ENCODE measurements around the gene PCARE.
"Not testable (repeated sequence)": the region's sequence is repeated elsewhere in the genome, so short reads cannot be mapped to it uniquely, and the experiment has no call there.

The PCARE gene

DNA sequence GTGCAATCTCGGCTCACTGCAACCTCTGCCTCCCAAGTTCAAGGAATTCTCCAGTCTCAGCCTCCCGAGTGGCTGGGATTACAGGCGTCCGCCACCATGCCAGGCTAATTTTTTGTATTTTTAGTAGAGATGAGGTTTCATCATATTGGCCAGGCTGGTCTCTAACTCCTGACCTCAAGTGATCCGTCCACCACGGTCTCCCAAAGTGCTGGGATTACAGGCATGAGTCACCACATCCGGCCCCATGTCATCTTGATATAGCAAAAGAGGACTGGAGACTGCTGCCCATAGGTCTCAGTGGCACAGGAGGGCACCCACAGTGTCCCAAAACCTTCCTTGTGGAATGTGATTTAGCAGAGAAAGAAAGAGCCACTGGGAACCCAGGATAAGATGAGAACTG is 16.0 kb upstream of the PCARE start:
- not testable (repeated sequence) for H4K5ac ChIP-seq (ENCODE audit: low read length); H3K79me2 ChIP-seq (ENCODE audit: control insufficient read depth, insufficient read depth, low read length); H3K4me2 ChIP-seq (ENCODE audit: low read length); H3K18ac ChIP-seq (ENCODE audit: low read length); H3K79me1 ChIP-seq (ENCODE audit: low read length); H3K27me3 ChIP-seq (ENCODE audit: insufficient read depth, low read length, poor library complexity); H2BK15ac ChIP-seq (replicated peaks; ENCODE audit: low read depth); H2AK5ac ChIP-seq (ENCODE audit: low read length); H3K56ac ChIP-seq (ENCODE audit: low read length); H2BK120ac ChIP-seq (ENCODE audit: low read depth, low read length); H4K8ac ChIP-seq (ENCODE audit: low read depth, low read length); DNase-seq; H3K4me1 ChIP-seq (ENCODE audit: control insufficient read depth, low read depth, low read length); H3K27ac ChIP-seq (ENCODE audit: low read depth, low read length); H3K36me3 ChIP-seq (ENCODE audit: control insufficient read depth, insufficient read depth, low read length); H3K4me3 ChIP-seq (ENCODE audit: low read length); H3K4ac ChIP-seq (ENCODE audit: low read depth, low read length); H3K9ac ChIP-seq (ENCODE audit: low read length); H2BK5ac ChIP-seq (ENCODE audit: low read length); H3K23ac ChIP-seq (ENCODE audit: low read length)
- WGBS (ENCODE audit: extremely low coverage, insufficient coverage, low lambda C conversion rate) = no CpG with 5 or more reads among the region's 7 CpGs

DNA sequence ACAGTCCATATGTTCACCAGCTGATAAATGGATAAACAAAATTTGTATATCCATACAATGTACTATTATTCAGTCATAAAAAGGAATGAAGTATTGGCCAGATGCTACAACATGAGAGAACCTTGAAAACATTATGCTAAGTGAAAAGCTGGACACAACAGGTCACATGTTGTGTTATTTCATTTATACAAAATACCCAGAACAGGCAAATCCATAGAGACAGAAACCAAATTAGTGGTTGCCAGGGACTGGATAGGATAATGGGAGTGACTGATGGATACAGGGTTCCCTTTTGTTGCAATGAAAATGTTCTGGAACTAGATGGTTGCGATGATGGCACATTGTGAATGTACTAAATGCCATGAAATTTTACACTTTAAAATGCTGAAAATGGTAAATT is 10.2 kb upstream of the PCARE start:
- no peak for DNase-seq
- Histone ChIP-seq H3K27me3 (ENCODE audit: insufficient read depth, low read length, poor library complexity) (no peaks in the 10 kb centered on the region), H3K4me2 (ENCODE audit: low read length) (no peak overlapping the region), H3K79me1 (ENCODE audit: low read length) (no peaks in the 10 kb centered on the region), H2AK5ac (ENCODE audit: low read length) (no peak overlapping the region), H3K4ac (ENCODE audit: low read depth, low read length) (no peak overlapping the region), H3K9ac (ENCODE audit: low read length) (no peak overlapping the region), H3K56ac (ENCODE audit: low read length) (no peak overlapping the region), H3K36me3 (ENCODE audit: control insufficient read depth, insufficient read depth, low read length) (no peaks in the 10 kb centered on the region), H3K18ac (ENCODE audit: low read length) (no peak overlapping the region), H4K8ac (ENCODE audit: low read depth, low read length) (no peak overlapping the region), H3K4me1 (ENCODE audit: control insufficient read depth, low read depth, low read length) (no peaks in the 10 kb centered on the region), H2BK5ac (ENCODE audit: low read length) (no peak overlapping the region), H3K27ac (ENCODE audit: low read depth, low read length) (no peak overlapping the region), H3K79me2 (ENCODE audit: control insufficient read depth, insufficient read depth, low read length) (no peaks in the 10 kb centered on the region), H2BK120ac (ENCODE audit: low read depth, low read length) (no peak overlapping the region), H4K5ac (ENCODE audit: low read length) (no peak overlapping the region), H3K4me3 (ENCODE audit: low read length) (no peak overlapping the region), H3K23ac (ENCODE audit: low read length) (no peak overlapping the region), H2BK15ac (replicated peaks; ENCODE audit: low read depth) (no peak overlapping the region)
- WGBS (ENCODE audit: extremely low coverage, insufficient coverage, low lambda C conversion rate) = no CpG with 5 or more reads among the region's 1 CpG

DNA sequence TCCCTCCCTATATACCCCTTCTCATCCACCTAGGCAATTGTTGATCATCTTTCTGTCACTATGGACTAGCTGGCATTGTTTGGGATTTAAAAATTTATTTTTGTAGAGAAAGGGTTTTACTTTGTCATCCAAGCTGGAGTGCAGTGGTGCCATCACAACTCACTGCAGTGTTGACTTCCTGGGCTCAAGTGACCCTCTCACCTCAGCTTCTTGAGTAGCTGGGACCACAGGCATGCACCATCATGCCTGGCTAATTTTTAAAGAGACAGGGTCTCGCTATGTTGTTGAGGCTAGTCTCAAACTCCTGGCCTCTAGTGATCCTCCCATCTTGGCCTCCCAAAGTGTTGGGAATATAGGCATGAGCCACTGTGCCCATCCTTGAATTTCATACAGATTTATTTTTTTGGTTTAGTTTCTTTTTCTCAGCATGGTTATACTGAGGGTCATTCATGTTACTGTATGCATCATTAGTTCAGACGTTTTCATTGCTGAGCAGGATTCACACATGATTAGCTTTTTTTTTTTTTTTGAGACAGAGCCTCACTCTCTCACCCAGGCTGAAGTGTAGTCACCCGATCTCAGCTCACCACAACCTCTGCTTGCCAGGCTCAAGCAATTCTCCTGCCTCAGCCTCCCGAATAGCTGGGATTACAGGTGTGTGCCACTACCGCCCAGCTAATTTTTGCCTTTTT is 8.6 kb upstream of the PCARE start:
- Histone ChIP-seq H4K8ac (ENCODE audit: low read depth, low read length) (no peak overlapping the region), H3K79me1 (ENCODE audit: low read length) (no peaks in the 10 kb centered on the region), H2AK5ac (ENCODE audit: low read length) (no peak overlapping the region), H3K4me2 (ENCODE audit: low read length) (no peak overlapping the region), H3K36me3 (ENCODE audit: control insufficient read depth, insufficient read depth, low read length) (no peaks in the 10 kb centered on the region), H3K4ac (ENCODE audit: low read depth, low read length) (no peak overlapping the region), H2BK120ac (ENCODE audit: low read depth, low read length) (no peak overlapping the region), H3K56ac (ENCODE audit: low read length) (no peak overlapping the region), H3K79me2 (ENCODE audit: control insufficient read depth, insufficient read depth, low read length) (no peaks in the 10 kb centered on the region), H2BK5ac (ENCODE audit: low read length) (no peak overlapping the region), H3K4me3 (ENCODE audit: low read length) (no peak overlapping the region), H2BK15ac (replicated peaks; ENCODE audit: low read depth) (no peak overlapping the region), H3K4me1 (ENCODE audit: control insufficient read depth, low read depth, low read length) (no peaks in the 10 kb centered on the region), H3K18ac (ENCODE audit: low read length) (no peak overlapping the region), H3K23ac (ENCODE audit: low read length) (no peak overlapping the region), H3K27ac (ENCODE audit: low read depth, low read length) (no peak overlapping the region), H4K5ac (ENCODE audit: low read length) (no peak overlapping the region), H3K9ac (ENCODE audit: low read length) (no peak overlapping the region), H3K27me3 (ENCODE audit: insufficient read depth, low read length, poor library complexity) (no peaks in the 10 kb centered on the region)
- no peak for DNase-seq
- WGBS (ENCODE audit: extremely low coverage, insufficient coverage, low lambda C conversion rate) = no CpG with 5 or more reads among the region's 5 CpGs

DNA sequence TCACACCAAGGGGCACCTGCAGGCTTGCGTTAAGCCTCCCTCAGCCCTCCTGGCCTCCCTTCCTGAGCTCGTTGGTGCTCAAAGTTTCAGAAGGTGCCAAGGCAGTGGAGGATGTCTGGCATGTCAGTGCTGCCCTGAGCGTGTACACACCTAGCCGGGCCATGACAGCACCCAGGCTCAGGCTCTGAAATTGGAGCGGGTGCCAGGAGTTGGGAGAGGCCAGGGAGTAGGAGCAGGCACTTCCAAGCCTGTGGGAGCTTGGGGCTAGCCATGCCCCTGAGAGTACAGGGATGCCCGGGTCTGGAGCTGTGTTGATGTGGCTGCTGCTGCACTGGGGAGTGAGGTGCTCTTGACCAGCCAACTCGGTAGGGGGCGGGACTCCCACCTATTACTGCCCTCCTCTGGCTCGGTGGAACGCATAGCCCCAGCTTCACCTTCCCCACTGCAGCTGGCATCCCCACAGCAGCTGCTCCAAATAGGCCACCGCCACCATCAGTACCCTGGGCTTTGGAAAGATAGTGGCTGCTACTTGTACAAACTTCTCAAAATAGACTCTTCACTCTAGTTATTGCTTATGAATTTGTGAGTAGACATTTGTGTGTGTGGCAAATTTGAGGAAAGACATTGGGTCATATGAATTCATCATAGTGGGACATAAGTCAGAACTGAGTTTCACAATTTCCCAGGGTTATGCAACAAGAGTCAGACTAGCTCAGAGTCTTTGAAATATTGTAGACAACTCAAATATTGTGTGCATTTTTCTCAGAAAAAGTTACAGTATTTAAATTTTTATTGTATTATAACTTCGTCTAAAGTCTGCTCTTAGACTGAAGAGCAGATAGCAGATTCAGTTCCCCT is 6.8 kb upstream of the PCARE start:
- no peak overlapping the region for H2BK15ac ChIP-seq (replicated peaks; ENCODE audit: low read depth)
- no peak overlapping the region for H3K27ac ChIP-seq (ENCODE audit: low read depth, low read length)
- no peak overlapping the region for H2AK5ac ChIP-seq (ENCODE audit: low read length)
- no peak overlapping the region for H3K23ac ChIP-seq (ENCODE audit: low read length)
- no peaks in the 10 kb centered on the region for H3K79me2 ChIP-seq (ENCODE audit: control insufficient read depth, insufficient read depth, low read length)
- H3K79me1 ChIP-seq (ENCODE audit: low read length) = no peaks in the 10 kb centered on the region
- no peak overlapping the region for H4K5ac ChIP-seq (ENCODE audit: low read length)
- H3K4ac ChIP-seq (ENCODE audit: low read depth, low read length) = no peak overlapping the region
- no peak overlapping the region for H2BK120ac ChIP-seq (ENCODE audit: low read depth, low read length)
- no peak overlapping the region for H3K9ac ChIP-seq (ENCODE audit: low read length)
- H3K36me3 ChIP-seq (ENCODE audit: control insufficient read depth, insufficient read depth, low read length) = no peaks in the 10 kb centered on the region
- no CpG with 5 or more reads among the region's 12 CpGs for WGBS (ENCODE audit: extremely low coverage, insufficient coverage, low lambda C conversion rate)
- no peak overlapping the region for H3K4me3 ChIP-seq (ENCODE audit: low read length)
- no peak for DNase-seq
- H2BK5ac ChIP-seq (ENCODE audit: low read length) = no peak overlapping the region
- H3K18ac ChIP-seq (ENCODE audit: low read length) = no peak overlapping the region
- H4K8ac ChIP-seq (ENCODE audit: low read depth, low read length) = no peak overlapping the region
- H3K56ac ChIP-seq (ENCODE audit: low read length) = no peak overlapping the region
- H3K4me1 ChIP-seq (ENCODE audit: control insufficient read depth, low read depth, low read length) = no peaks in the 10 kb centered on the region
- H3K27me3 ChIP-seq (ENCODE audit: insufficient read depth, low read length, poor library complexity) = no peaks in the 10 kb centered on the region
- H3K4me2 ChIP-seq (ENCODE audit: low read length) = no peak overlapping the region

DNA sequence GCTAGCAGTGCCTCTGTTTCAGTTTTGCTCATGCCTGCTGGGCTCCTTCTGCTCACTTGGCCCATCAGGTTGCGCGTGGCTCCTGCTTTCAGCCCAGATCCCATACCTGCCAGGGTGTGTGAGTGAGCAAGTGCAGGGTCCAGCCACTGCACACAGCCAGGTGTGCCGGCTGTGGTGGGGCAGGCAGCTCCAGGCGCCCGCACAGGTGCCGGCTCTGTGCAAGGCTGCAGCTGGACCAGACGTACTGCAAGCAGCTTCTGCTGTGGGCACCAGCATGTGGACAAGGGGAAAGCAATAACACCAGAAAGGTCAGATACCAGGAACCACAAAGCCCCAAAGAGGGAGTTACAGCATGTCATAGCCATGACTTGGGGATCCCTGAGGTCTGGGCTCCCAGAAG is 5.6 kb upstream of the PCARE start:
- Histone ChIP-seq H3K27me3 (ENCODE audit: insufficient read depth, low read length, poor library complexity) (no peaks in the 10 kb centered on the region), H3K4me3 (ENCODE audit: low read length) (no peak overlapping the region), H3K27ac (ENCODE audit: low read depth, low read length) (no peak overlapping the region), H3K36me3 (ENCODE audit: control insufficient read depth, insufficient read depth, low read length) (no peaks in the 10 kb centered on the region), H2BK120ac (ENCODE audit: low read depth, low read length) (no peak overlapping the region), H3K56ac (ENCODE audit: low read length) (no peak overlapping the region), H3K23ac (ENCODE audit: low read length) (no peak overlapping the region), H3K4me1 (ENCODE audit: control insufficient read depth, low read depth, low read length) (no peaks in the 10 kb centered on the region), H3K79me2 (ENCODE audit: control insufficient read depth, insufficient read depth, low read length) (no peaks in the 10 kb centered on the region), H2BK5ac (ENCODE audit: low read length) (no peak overlapping the region), H2AK5ac (ENCODE audit: low read length) (no peak overlapping the region), H3K9ac (ENCODE audit: low read length) (no peak overlapping the region), H3K79me1 (ENCODE audit: low read length) (no peaks in the 10 kb centered on the region), H4K8ac (ENCODE audit: low read depth, low read length) (no peak overlapping the region), H4K5ac (ENCODE audit: low read length) (no peak overlapping the region), H3K18ac (ENCODE audit: low read length) (no peak overlapping the region), H2BK15ac (replicated peaks; ENCODE audit: low read depth) (no peak overlapping the region), H3K4ac (ENCODE audit: low read depth, low read length) (no peak overlapping the region), H3K4me2 (ENCODE audit: low read length) (no peak overlapping the region)
- DNase-seq = no peak
- WGBS (ENCODE audit: extremely low coverage, insufficient coverage, low lambda C conversion rate) = no CpG with 5 or more reads among the region's 7 CpGs

All from mesendoderm (in vitro differentiated cells).